ENCODE results near the gene SKOR1.

Gene SKOR1

DNA sequence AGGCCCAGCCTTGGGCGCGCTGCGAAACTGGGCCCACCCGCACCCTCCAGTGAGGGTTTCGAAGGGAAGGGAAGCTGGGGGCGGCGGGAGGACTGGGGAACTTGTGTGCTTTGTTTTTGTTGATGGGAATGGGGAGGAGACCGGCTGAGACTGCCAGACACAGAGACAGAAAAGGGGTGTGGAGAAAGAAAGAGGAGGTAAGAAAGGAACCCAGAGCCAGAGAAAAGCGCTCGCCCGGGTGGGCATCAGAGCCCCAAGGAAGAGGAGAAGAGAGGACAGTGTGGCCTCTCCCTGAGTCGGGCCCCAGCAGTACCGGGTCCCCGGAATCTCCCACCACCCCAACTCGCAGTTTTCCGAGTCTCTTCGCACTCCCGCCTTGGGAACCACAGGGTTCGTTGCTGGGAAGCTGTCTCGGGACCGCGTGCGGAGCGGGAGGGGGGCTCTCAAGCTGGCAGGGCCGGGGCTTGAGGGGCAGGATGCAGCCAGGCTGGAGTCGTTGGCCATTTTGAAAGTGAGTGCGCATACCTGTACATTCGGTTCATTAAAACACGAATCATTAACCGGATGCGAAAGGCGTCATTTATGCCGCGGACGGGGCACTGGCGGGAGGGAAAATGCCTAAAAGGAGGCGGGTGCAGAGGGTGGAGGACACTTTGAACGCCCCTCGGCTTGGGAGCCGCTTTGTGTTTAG is 3.1 kb downstream of the SKOR1 start:
- no peak overlapping the region for H3K4me2 ChIP-seq (ENCODE audit: low read length)
- H4K20me1 ChIP-seq (ENCODE audit: insufficient read depth, low read length) = no peaks in the 10 kb centered on the region
- H3K27ac ChIP-seq (ENCODE audit: low read depth, low read length, poor library complexity, severe bottlenecking) = no peak overlapping the region
- 0 out of 2 replicates have a peak, but pooled peaks cover 3% of the 10 kb centered on the region for H3K79me2 ChIP-seq (ENCODE audit: insufficient read depth, low read length)
- no peaks in the 10 kb centered on the region for H3K9me2 ChIP-seq (ENCODE audit: low read depth, low read length)
- no peaks in the 10 kb centered on the region for H3F3A ChIP-seq (ENCODE audit: insufficient read depth, low read length)
- no peaks in the 10 kb centered on the region for H3K27me3 ChIP-seq (ENCODE audit: insufficient read depth, low read length)
- no peak for TF ChIP-seq EZH2 (IDR thresholded peaks at IDR 0.05; ENCODE audit: borderline replicate concordance, low read length)
- TF ChIP-seq, protein P1, sequence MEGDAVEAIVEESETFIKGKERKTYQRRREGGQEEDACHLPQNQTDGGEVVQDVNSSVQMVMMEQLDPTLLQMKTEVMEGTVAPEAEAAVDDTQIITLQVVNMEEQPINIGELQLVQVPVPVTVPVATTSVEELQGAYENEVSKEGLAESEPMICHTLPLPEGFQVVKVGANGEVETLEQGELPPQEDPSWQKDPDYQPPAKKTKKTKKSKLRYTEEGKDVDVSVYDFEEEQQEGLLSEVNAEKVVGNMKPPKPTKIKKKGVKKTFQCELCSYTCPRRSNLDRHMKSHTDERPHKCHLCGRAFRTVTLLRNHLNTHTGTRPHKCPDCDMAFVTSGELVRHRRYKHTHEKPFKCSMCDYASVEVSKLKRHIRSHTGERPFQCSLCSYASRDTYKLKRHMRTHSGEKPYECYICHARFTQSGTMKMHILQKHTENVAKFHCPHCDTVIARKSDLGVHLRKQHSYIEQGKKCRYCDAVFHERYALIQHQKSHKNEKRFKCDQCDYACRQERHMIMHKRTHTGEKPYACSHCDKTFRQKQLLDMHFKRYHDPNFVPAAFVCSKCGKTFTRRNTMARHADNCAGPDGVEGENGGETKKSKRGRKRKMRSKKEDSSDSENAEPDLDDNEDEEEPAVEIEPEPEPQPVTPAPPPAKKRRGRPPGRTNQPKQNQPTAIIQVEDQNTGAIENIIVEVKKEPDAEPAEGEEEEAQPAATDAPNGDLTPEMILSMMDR (IDR thresholded peaks at IDR 0.05; ENCODE audit: low read length) = no peak
- no peak overlapping the region for H3K4me3 ChIP-seq (ENCODE audit: low read depth, low read length, poor library complexity, severe bottlenecking)
- no peaks in the 10 kb centered on the region for H3K9me3 ChIP-seq (ENCODE audit: low read length)
- no peak overlapping the region for H3K9ac ChIP-seq (ENCODE audit: low read length)
- H3K36me3 ChIP-seq (ENCODE audit: insufficient read depth, low read length) = peaks cover 53% of the 10 kb centered on the region
- peaks cover 25% of the 10 kb centered on the region for H3K4me1 ChIP-seq (ENCODE audit: insufficient read depth, low read length, severe bottlenecking)
- H2AFZ ChIP-seq (ENCODE audit: low read length) = no peak overlapping the region

DNA sequence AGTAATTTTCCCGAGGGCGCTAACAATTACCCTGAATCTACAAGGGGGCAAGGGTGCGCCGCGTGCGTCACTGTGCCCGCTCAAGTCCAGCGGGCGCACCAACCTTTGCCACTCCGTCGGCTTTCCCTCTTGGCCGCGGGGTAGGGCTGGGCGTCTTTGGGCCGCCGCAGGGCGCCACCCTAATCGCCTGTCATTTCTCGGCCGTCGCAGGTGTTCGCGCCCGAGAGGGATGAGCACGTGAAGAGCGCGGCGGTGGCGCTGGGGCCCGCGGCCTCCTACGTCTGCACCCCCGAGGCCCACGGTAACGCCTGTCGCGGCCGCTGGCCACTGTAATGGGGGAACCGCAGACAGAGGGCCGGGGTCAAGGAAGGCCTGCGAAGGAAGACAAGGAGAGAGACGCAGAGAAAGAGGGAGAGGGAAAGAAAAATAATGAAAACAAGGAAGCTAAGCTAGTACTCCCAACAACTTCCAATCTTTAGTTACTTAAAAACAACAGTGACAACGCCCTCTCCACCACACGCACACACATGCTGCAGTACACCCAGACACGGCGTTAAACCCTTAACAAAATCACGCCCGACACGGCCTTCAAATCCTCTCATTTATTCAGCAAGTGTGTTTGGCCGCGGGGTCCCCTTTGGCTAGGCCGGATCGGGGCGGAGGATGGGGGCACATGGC is 3.8 kb downstream of the SKOR1 start:
- Histone ChIP-seq H3K4me2 (ENCODE audit: low read length) (no peak overlapping the region), H3K4me1 (ENCODE audit: insufficient read depth, low read length, severe bottlenecking) (peaks cover 32% of the 10 kb centered on the region), H3K27me3 (ENCODE audit: insufficient read depth, low read length) (no peaks in the 10 kb centered on the region), H3K9me2 (ENCODE audit: low read depth, low read length) (no peaks in the 10 kb centered on the region), H3F3A (ENCODE audit: insufficient read depth, low read length) (no peaks in the 10 kb centered on the region), H4K20me1 (ENCODE audit: insufficient read depth, low read length) (no peaks in the 10 kb centered on the region), H2AFZ (ENCODE audit: low read length) (no peak overlapping the region), H3K79me2 (ENCODE audit: insufficient read depth, low read length) (0 out of 2 replicates have a peak, but pooled peaks cover 3% of the 10 kb centered on the region), H3K9ac (ENCODE audit: low read length) (no peak overlapping the region), H3K4me3 (ENCODE audit: low read depth, low read length, poor library complexity, severe bottlenecking) (no peak overlapping the region), H3K36me3 (ENCODE audit: insufficient read depth, low read length) (peaks cover 53% of the 10 kb centered on the region), H3K27ac (ENCODE audit: low read depth, low read length, poor library complexity, severe bottlenecking) (no peak overlapping the region), H3K9me3 (ENCODE audit: low read length) (no peaks in the 10 kb centered on the region)
- TF ChIP-seq EZH2 (IDR thresholded peaks at IDR 0.05; ENCODE audit: borderline replicate concordance, low read length) = no peak
- TF ChIP-seq, protein P1 (IDR thresholded peaks at IDR 0.05; ENCODE audit: low read length) = no peak

DNA sequence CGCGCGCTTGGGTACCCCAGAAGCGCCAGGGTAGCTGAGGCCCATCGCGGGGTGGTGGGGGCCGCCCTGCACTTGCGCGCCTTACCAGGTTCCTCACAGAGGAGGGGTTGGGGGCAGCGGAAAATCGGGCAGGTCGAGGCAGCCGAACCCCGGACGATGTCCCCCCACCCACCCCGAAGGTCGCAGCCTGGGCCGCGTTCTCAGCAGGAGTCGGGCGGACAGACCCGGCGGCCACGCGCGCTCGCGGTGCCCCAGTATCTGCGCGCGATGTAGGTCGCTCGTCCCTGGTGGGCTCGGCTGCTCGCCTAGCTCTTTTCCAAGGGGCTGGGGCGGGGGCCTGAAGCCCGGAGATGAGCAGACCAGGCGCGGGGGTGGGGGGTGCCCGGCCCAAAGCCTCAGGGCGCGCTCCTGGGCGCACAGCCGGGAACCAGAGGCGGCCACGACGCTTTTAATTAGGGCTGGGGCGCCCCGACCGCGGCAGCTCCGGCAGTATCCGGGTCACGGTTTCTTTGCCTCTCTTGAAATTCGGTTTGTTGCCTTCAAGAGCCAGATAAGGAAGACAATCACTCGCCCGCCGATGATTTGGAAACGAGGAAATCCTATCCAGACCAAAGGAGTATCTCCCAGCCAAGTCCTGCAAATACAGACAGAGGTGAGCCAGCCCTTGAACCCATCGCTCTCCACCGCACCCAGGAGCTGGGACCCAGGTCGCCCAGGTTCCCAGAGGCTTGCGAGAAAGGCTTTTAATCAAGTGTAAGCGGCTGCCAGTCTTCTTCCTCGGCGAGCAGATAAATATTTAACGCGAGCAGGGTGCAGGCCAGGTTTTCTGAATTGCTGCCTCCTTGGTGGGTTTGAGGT is 4.6 kb downstream of the SKOR1 start:
- H3K4me1 ChIP-seq (ENCODE audit: insufficient read depth, low read length, severe bottlenecking) = peaks cover 33% of the 10 kb centered on the region

More for the DNA sequence above, 4.6 kb downstream of the SKOR1 start:
- Histone ChIP-seq H3K79me2 (ENCODE audit: insufficient read depth, low read length) (0 out of 2 replicates have a peak, but pooled peaks cover 2% of the 10 kb centered on the region), H3K27me3 (ENCODE audit: insufficient read depth, low read length) (no peaks in the 10 kb centered on the region), H4K20me1 (ENCODE audit: insufficient read depth, low read length) (no peaks in the 10 kb centered on the region), H3K36me3 (ENCODE audit: insufficient read depth, low read length) (peaks cover 51% of the 10 kb centered on the region), H3F3A (ENCODE audit: insufficient read depth, low read length) (no peaks in the 10 kb centered on the region), H3K27ac (ENCODE audit: low read depth, low read length, poor library complexity, severe bottlenecking) (peak overlapping the region; percentile 66), H3K9me2 (ENCODE audit: low read depth, low read length) (no peaks in the 10 kb centered on the region), H3K4me2 (ENCODE audit: low read length) (no peak overlapping the region), H2AFZ (ENCODE audit: low read length) (no peak overlapping the region), H3K9ac (ENCODE audit: low read length) (no peak overlapping the region), H3K4me3 (ENCODE audit: low read depth, low read length, poor library complexity, severe bottlenecking) (no peak overlapping the region), H3K9me3 (ENCODE audit: low read length) (no peaks in the 10 kb centered on the region)
- TF ChIP-seq, protein P1 (IDR thresholded peaks at IDR 0.05; ENCODE audit: low read length) = no peak
- no peak for TF ChIP-seq EZH2 (IDR thresholded peaks at IDR 0.05; ENCODE audit: borderline replicate concordance, low read length)

All from OCI-LY1 (cell line).